CD8-positive, alpha-beta memory T cell (primary cell): ENCODE results near the gene RUNX3. TPM values are rescaled to one million over a fixed set of nuclear protein-coding genes. Genes with fewer than 3 reads are reported as not detected.

ENCODE experiments used
- CTCF ChIA-PET: fragments of 350-600 bp; sonication (Branson Sonifier 250); formaldehyde crosslinking; loops from one replicate; lab custom pipeline; 2021; ENCODE audit warnings: antibody characterized with exemption; lab: Charles Lee
- POLR2A ChIA-PET: fragments of 350-600 bp; sonication (Branson Sonifier 250); formaldehyde crosslinking; loops from one replicate; lab custom pipeline; 2021; ENCODE audit warnings: antibody characterized with exemption; lab: Charles Lee
- DNase-seq, 5 donors: peaks; one replicate each; pipeline versions ENCODE4 v3.0.0 to v3.0.0-alpha.2; 2020 to 2022; ENCODE audit warnings: mixed read lengths in 1 of 5
- H3K27ac ChIP-seq: one replicate; pipeline ENCODE4 v1.7.0; 2013; ENCODE audit warnings: low read depth, mild to moderate bottlenecking, low read length, moderate library complexity
- H3K27me3 ChIP-seq: 2 replicates; pipeline ENCODE4 v1.7.0; 2013; ENCODE audit warnings: low read length, mild to moderate bottlenecking; ENCODE audit not compliant: insufficient read depth, poor library complexity, severe bottlenecking
- H3K36me3 ChIP-seq: 2 replicates; pipeline ENCODE4 v1.7.0; 2013; ENCODE audit warnings: mild to moderate bottlenecking, low read length, moderate library complexity; ENCODE audit not compliant: insufficient read depth
- H3K4me1 ChIP-seq: 2 replicates; pipeline ENCODE4 v1.7.0; 2013; ENCODE audit warnings: mild to moderate bottlenecking, low read length, moderate library complexity; ENCODE audit not compliant: insufficient read depth
- H3K4me3 ChIP-seq: 2 replicates; pipeline ENCODE4 v1.7.0; 2013; ENCODE audit warnings: mild to moderate bottlenecking, low read length
- H3K9me3 ChIP-seq: 2 replicates; pipeline ENCODE4 v1.7.0; 2013; ENCODE audit warnings: mild to moderate bottlenecking, low read length
- H3K27ac Mint-ChIP-seq, 8 donors: one replicate each; pipeline ENCODE4 v1.8.0; 2020 to 2021; ENCODE audit warnings: mixed read lengths in 8 of 8, mild to moderate bottlenecking in 6 of 8, inconsistent platforms in 3 of 8, moderate library complexity in 3 of 8
- H3K27me3 Mint-ChIP-seq, 2 donors: one replicate each; pipeline ENCODE4 v1.8.0; 2020 to 2021; ENCODE audit warnings: mixed read lengths in 2 of 2, mild to moderate bottlenecking in 1 of 2, moderate library complexity in 1 of 2
- H3K36me3 Mint-ChIP-seq, 3 donors: one replicate each; pipeline ENCODE4 v1.8.0; 2020 to 2021; ENCODE audit warnings: mixed read lengths in 3 of 3, inconsistent platforms in 1 of 3, mild to moderate bottlenecking in 1 of 3
- H3K4me1 Mint-ChIP-seq, 3 donors: one replicate each; pipeline ENCODE4 v1.8.0; 2020 to 2021; ENCODE audit warnings: mixed read lengths in 3 of 3, inconsistent platforms in 1 of 3, mild to moderate bottlenecking in 1 of 3
- H3K4me3 Mint-ChIP-seq, 7 donors: one replicate each; pipeline ENCODE4 v1.8.0; 2020 to 2021; ENCODE audit warnings: mixed read lengths in 7 of 7, mild to moderate bottlenecking in 6 of 7, moderate library complexity in 4 of 7, inconsistent platforms in 2 of 7
- H3K9me3 Mint-ChIP-seq, 5 donors: one replicate each; pipeline ENCODE4 v1.8.0; 2020 to 2022; ENCODE audit warnings: mixed read lengths in 5 of 5, mild to moderate bottlenecking in 3 of 5, moderate library complexity in 2 of 5, inconsistent platforms in 1 of 5
- polyA plus RNA-seq: library from polyadenylated mRNA; unstranded; fragments of 300-500 nt; fragmentation: Illumina TruSeq; gene quantifications from one replicate; pipeline ENCODE4 v1.2.3, GENCODE V29; 2021
- total RNA-seq, 2 experiments: library from RNA; stranded (reverse); gene quantifications; one replicate each; pipeline ENCODE4 v1.2.3, GENCODE V29; 2021

Gene RUNX3
- total and polyA plus RNA-seq, 3 experiments from 2014 or later = 107 to 241 (median 218) TPM

GRCh38 chr1:24881034-24881433, 49.0 kb downstream of the RUNX3 start:
- DNase-seq = no peak
- Mint-ChIP-seq H3K4me1 (no peaks in the 10 kb centered on the region), H3K27ac (no peak overlapping the region), H3K36me3 (peaks cover 2 to 32% (median 2%) of the 10 kb centered on the region in 3 donors), H3K9me3 (peaks cover 7 to 21% (median 19%) of the 10 kb centered on the region in 5 donors), H3K4me3 (no peak overlapping the region), H3K27me3 (peaks cover 0 to 6% of the 10 kb centered on the region in 2 donors)
- CTCF ChIA-PET = interaction anchor here (0.9 to 1.9 kb wide), 3 partner anchors 17 to 30 kb away, joined by 3 to 7 read pairs (median 4); no protein-coding TSS in a partner anchor
- no peaks in the 10 kb centered on the region for H3K4me1 ChIP-seq
- H3K27me3 ChIP-seq = no peaks in the 10 kb centered on the region
- no peak overlapping the region for H3K4me3 ChIP-seq
- POLR2A ChIA-PET = no interaction called here
- H3K36me3 ChIP-seq = no peaks in the 10 kb centered on the region
- H3K27ac ChIP-seq = no peak overlapping the region
- H3K9me3 ChIP-seq = no peaks in the 10 kb centered on the region

DNA sequence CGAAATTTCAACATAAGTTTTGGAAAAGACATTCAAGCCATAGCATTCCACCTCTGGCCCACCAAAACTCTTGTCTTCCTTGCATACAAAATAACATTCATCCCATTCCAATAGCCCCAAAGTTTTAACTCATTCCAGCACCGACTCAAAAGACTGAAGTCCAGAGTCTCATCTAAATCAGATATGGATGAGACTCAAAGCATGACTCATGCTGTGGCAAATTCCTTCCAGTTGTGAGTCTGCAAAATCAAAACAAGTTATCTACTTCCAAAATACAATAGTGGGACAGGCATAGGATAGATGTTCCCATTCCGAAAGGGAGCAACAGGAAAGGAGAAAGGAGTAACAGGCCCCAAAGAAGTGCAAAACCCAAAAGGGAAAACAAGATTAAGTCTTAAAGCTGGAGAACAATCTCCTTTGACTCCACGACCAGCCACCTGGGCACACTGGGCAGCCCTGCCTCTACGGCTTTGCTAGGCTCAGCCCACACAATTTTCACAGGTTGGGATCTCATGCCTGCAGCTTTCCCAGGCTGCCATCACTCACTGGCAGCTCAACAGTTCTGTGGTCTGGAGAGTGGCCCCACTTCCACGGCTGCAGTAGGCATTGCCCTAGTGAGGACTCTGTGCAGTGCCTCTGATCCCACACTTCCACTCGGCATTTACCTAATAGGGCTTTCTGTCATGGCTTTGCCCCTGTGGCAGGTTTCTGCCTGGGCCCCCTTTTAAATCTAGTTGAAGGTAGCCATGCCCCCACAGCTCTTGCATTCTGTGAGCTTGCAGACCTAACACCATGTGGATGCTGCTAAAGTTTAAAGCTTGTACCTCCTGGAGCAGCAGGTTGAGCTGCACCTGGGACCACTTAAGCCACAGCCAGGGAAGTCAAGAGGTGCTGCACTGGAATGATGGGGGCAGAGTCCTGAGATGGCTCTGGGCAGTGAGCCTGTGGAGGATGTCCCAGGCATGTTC, 51.0 kb downstream of the RUNX3 start:
- DNase-seq = no peak
- H3K9me3 Mint-ChIP-seq = peaks cover 7 to 13% (median 10%) of the 10 kb centered on the region in 5 donors
- no peak overlapping the region for H3K4me3 Mint-ChIP-seq
- H3K27ac Mint-ChIP-seq = no peak overlapping the region
- Histone ChIP-seq H3K4me3 (no peak overlapping the region), H3K4me1 (no peaks in the 10 kb centered on the region), H3K27ac (no peak overlapping the region), H3K36me3 (no peaks in the 10 kb centered on the region), H3K27me3 (no peaks in the 10 kb centered on the region), H3K9me3 (no peaks in the 10 kb centered on the region)
- POLR2A ChIA-PET = interaction anchor here (0.5 kb wide), 1 partner anchor 46 kb away, joined by 3 read pairs; no protein-coding TSS in a partner anchor
- peaks cover 0 to 20% (median 2%) of the 10 kb centered on the region in 3 donors for H3K36me3 Mint-ChIP-seq
- peaks cover 0 to 9% of the 10 kb centered on the region in 2 donors for H3K27me3 Mint-ChIP-seq
- no peaks in the 10 kb centered on the region for H3K4me1 Mint-ChIP-seq
- CTCF ChIA-PET = interaction anchor here (2.1 kb wide), 1 partner anchor 31 kb away, joined by 7 read pairs; no protein-coding TSS in a partner anchor

DNA sequence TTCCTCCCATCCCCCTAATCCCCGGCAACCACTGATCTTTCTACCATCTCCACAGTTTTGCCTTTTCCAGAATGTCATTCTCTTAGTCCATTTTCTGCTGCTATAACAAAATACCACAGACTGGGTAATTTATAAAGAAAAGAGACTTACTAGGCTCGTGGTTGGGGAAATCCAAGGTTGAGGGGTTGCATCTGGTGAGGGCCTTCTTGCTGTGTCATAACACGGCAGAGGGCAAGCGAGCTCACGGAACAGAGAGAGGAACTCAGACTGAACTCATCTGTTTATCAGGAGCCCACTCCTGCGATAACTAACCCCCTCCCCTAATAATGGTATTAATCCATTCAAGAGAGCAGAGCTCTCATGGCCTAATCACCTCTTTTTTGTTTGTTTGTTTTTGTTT, 52.0 kb downstream of the RUNX3 start:
- no peak overlapping the region for H3K4me3 ChIP-seq
- Mint-ChIP-seq H3K9me3 (peaks cover 0 to 3% (median 2%) of the 10 kb centered on the region in 5 donors), H3K4me3 (no peak overlapping the region), H3K27ac (no peak overlapping the region), H3K36me3 (peaks cover 0 to 10% (median 2%) of the 10 kb centered on the region in 3 donors), H3K27me3 (peaks cover 0 to 7% of the 10 kb centered on the region in 2 donors), H3K4me1 (no peaks in the 10 kb centered on the region)
- H3K9me3 ChIP-seq = no peaks in the 10 kb centered on the region
- ChIA-PET POLR2A (no interaction called here), CTCF (no interaction called here)
- no peak overlapping the region for H3K27ac ChIP-seq
- H3K36me3 ChIP-seq = no peaks in the 10 kb centered on the region
- no peaks in the 10 kb centered on the region for H3K4me1 ChIP-seq
- DNase-seq = no peak
- no peaks in the 10 kb centered on the region for H3K27me3 ChIP-seq

DNA sequence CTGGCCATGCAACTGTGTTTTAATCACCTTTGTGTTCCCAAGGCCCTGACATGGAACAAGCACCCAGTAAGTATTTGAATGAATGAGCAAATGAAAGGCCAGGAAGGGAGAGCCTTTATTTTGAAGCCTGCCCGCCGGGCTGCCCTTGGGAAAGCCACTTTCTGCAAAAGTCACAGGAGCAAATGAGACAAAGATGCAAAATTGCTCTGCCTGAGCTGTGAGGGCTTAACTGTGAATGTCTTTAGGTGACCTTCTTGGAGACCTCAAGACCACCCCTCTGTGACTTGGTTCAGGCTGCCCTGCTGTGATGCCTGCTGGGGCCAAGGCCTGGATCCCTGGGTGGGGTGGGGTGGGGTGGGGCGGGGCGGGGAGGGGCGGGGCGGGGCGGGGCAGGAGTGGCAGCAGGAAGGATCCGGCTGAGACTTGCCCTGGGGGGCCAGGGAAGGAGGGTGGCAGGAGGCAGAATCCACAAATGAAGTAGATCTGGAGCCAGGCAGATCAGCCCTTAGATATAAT, 54.0 kb downstream of the RUNX3 start:
- Histone ChIP-seq H3K9me3 (no peaks in the 10 kb centered on the region), H3K4me1 (peaks cover 2% of the 10 kb centered on the region), H3K36me3 (no peaks in the 10 kb centered on the region), H3K4me3 (no peak overlapping the region), H3K27me3 (no peaks in the 10 kb centered on the region), H3K27ac (no peak overlapping the region)
- Mint-ChIP-seq H3K27ac (no peak overlapping the region), H3K4me1 (peaks cover 2 to 7% (median 7%) of the 10 kb centered on the region in 3 donors), H3K27me3 (peaks cover 0 to 7% of the 10 kb centered on the region in 2 donors), H3K9me3 (no peaks in the 10 kb centered on the region), H3K36me3 (peaks cover 0 to 3% (median 0%) of the 10 kb centered on the region in 3 donors), H3K4me3 (no peak overlapping the region)
- no peak for DNase-seq
- ChIA-PET CTCF (no interaction called here), POLR2A (no interaction called here)

DNA sequence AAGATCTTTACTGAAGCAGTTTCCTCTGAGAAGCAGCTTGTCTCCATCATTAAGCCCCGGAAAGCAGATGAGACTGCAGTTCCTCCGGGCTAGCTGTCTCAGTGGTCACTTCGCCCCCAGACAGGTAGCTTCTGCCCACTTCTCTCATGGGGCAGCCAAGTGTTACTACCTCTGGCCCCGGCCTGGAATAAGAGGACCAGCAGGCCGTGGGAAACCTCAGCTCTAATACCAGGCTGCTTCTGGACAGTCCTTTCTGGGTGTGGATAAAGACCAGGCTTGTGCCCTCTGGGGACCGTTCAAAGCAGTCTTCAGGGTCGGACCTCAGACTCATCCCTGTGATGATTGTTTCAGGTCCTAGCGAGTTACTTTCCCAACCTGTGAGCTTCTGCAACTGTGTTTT, 54.8 kb downstream of the RUNX3 start:
- ChIA-PET POLR2A (no interaction called here), CTCF (no interaction called here)
- DNase-seq = no peak
- Histone ChIP-seq H3K9me3 (no peaks in the 10 kb centered on the region), H3K27me3 (no peaks in the 10 kb centered on the region), H3K4me3 (no peak overlapping the region), H3K27ac (no peak overlapping the region), H3K36me3 (no peaks in the 10 kb centered on the region), H3K4me1 (peaks cover 10% of the 10 kb centered on the region)
- peak overlapping the region in 1 of 8 donors; percentile 62 for H3K27ac Mint-ChIP-seq
- no peaks in the 10 kb centered on the region for H3K9me3 Mint-ChIP-seq
- H3K4me3 Mint-ChIP-seq = no peak overlapping the region
- H3K4me1 Mint-ChIP-seq = peaks cover 4 to 14% (median 11%) of the 10 kb centered on the region in 3 donors
- H3K27me3 Mint-ChIP-seq = peaks cover 0 to 8% of the 10 kb centered on the region in 2 donors
- H3K36me3 Mint-ChIP-seq = no peaks in the 10 kb centered on the region

DNA sequence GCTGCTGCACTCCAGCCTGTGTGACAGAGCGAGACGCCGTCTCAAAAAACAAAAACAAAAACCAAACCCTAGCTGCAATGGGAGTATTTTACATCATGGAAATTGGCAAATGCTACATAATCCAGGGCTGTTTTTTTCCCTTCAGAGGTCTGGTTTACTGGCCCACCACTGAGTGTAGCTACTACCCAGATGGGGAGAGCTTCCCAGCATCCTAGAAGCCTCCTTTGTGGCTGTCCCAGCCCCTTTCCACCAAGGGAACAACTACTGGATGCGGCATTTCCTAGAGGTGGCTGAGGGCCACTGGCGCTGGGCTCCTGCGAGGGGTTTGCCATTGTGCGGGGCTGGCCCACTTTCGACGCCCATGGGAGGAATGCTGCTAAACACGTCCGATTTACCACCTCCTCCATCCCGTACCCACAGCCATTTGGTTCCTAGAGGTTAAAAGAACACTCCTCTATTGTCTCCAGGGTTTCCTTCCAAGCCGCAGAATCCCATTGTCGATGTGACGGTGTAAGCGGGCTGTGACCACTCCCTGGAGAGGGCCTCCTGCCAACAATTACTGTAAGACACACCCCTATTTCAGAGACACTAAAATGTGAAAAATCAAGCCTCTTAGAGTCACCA, 55.4 kb downstream of the RUNX3 start:
- H3K27ac Mint-ChIP-seq = no peak overlapping the region
- POLR2A ChIA-PET = no interaction called here
- H3K4me3 ChIP-seq = no peak overlapping the region

GRCh38 chr1:24874056-24874455, 56.0 kb downstream of the RUNX3 start:
- Mint-ChIP-seq H3K36me3 (no peaks in the 10 kb centered on the region), H3K27me3 (peaks cover 0 to 8% of the 10 kb centered on the region in 2 donors), H3K4me1 (peaks cover 4 to 14% (median 11%) of the 10 kb centered on the region in 3 donors), H3K4me3 (no peak overlapping the region), H3K27ac (peak overlapping the region in 1 of 8 donors; percentile 32), H3K9me3 (no peaks in the 10 kb centered on the region)
- Histone ChIP-seq H3K27me3 (no peaks in the 10 kb centered on the region), H3K27ac (no peak overlapping the region), H3K4me1 (peaks cover 10% of the 10 kb centered on the region), H3K36me3 (no peaks in the 10 kb centered on the region), H3K9me3 (no peaks in the 10 kb centered on the region), H3K4me3 (no peak overlapping the region)
- no peak for DNase-seq
- ChIA-PET CTCF (interaction anchor here (0.9 kb wide), 1 partner anchor 26 kb away, joined by 3 read pairs; no protein-coding TSS in a partner anchor), POLR2A (no interaction called here)

More for the DNA sequence above, 55.4 kb downstream of the RUNX3 start:
- peaks cover 0 to 8% of the 10 kb centered on the region in 2 donors for H3K27me3 Mint-ChIP-seq
- DNase-seq = no peak
- CTCF ChIA-PET = no interaction called here
- no peak overlapping the region for H3K27ac ChIP-seq
- no peaks in the 10 kb centered on the region for H3K9me3 Mint-ChIP-seq
- H3K4me3 Mint-ChIP-seq = no peak overlapping the region
- H3K36me3 ChIP-seq = no peaks in the 10 kb centered on the region
- H3K27me3 ChIP-seq = no peaks in the 10 kb centered on the region
- no peaks in the 10 kb centered on the region for H3K9me3 ChIP-seq
- H3K4me1 ChIP-seq = peaks cover 10% of the 10 kb centered on the region
- H3K36me3 Mint-ChIP-seq = no peaks in the 10 kb centered on the region
- peaks cover 4 to 14% (median 11%) of the 10 kb centered on the region in 3 donors for H3K4me1 Mint-ChIP-seq
